GM23248 (cell line): ENCODE measurements around the gene SORT1.

ENCODE experiments used
- EZH2 ChIP-seq: fragments of 200-600 bp; sonication (generic); IDR thresholded peaks from 2 replicates; pipeline ENCODE4 v1.6.1; 2018; ENCODE audit warnings: antibody characterized with exemption, mild to moderate bottlenecking; ENCODE audit not compliant: insufficient read depth, poor library complexity, severe bottlenecking
- EZH2phosphoT487 ChIP-seq: fragments of 200-600 bp; sonication (generic); IDR thresholded peaks from 2 replicates; pipeline ENCODE4 v1.6.1; 2018; ENCODE audit warnings: antibody characterized with exemption, moderate library complexity, mild to moderate bottlenecking, low read depth; ENCODE audit not compliant: insufficient read depth

GRCh38 chr1:109379422-109379821 lies 18.3 kb downstream of the SORT1 start:
- no peak for TF ChIP-seq EZH2
- no peak for TF ChIP-seq EZH2phosphoT487
